KBM-7 (cell line): ENCODE data around the gene UNC13C.

Experiments used
- DNase-seq: peaks from one replicate; pipeline ENCODE4 v3.0.0-alpha.2; 2015
- in situ Hi-C: fragments of 300-500 bp; cut with MboI; formaldehyde crosslinking; loops from 2 replicates; pipeline ENCODE4 v1.14.3; 2020; ENCODE audit warnings: low sequenced_read_pairs, low pct_unique_long_range_greater_than_20kb, mixed read lengths

Gene UNC13C

DNA sequence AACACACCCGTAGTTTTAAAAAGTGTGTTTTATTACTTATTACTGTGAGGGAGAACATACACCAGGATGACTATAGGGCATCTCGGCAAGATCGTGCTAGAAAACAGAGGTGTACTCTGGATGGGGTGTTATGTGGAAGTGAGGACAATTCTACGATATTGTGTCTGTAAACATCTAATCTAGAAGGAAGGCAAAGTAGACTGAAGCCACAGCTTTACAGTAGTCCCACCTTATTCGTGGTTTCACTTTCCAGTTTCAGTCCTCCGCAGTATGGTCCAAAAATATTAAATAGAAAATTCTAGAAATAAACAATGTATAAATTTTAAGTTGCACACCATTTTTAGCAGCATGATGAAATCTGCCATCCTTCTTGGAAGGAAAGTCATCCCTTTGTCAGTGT is 277.9 kb downstream of the UNC13C start:
- DNase-seq = no peak
- in situ Hi-C loops = no loop called here

- peak; percentile 25 for DNase-seq
- in situ Hi-C loops = no loop called here
Observed at GRCh38 chr15:54273928-54274327, 295.7 kb downstream of the UNC13C start.

DNA sequence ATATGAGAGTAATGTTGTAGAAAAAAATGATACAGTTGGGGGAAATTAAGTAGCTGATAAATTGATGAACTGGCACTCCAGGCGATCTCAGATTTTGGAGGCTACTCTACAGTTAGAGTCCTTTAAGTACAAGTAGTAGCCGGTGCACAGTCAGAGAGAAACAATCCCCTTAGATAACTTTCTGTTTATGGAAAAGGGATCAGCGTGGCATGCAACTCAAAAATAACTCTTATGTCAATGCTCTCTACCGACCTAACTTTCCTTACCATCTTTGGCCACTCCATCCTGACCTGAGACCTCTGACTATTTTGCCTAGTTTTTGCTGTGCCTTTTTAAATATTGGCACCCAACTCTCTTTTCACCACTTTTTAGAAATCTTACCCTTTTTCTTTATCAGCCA is 299.6 kb downstream of the UNC13C start:
- DNase-seq = no peak
- in situ Hi-C loops = no loop called here

- DNase-seq = no peak
- in situ Hi-C loops = no loop called here
Observed at GRCh38 chr15:54280726-54281125, 302.5 kb downstream of the UNC13C start.

DNA sequence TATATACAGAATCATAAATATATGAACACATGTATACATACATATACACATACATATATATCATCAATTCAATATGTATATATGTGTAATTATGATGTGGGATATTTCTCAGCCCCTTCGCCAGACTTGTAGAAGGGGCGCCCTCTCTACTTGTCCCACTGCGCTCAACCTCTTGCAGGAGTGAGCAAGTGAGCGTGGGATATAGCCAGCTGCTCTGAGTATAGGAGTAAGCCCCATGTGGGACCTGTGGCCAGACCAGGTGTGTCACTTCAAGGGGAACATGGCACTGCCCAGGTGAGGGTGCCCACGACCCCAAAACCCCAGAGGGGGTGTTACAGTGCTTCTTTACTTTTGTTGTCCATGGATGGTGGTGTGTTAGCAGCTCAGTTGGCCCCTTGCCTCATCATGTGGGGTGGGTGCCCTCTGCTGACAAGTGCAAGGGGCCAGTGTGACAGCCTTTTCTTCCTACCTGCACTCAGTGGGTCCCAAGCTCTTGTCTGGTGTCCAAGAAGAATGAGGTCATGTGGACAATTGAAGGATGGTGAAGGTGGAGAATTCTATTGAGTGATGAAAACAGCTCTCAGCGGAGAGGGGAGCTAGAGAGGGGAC is 304.1 kb downstream of the UNC13C start:
- in situ Hi-C loops = no loop called here
- DNase-seq = no peak

GRCh38 chr15:54288049-54288448 is 309.8 kb downstream of the UNC13C start:
- in situ Hi-C loops = no loop called here
- DNase-seq = no peak

DNA sequence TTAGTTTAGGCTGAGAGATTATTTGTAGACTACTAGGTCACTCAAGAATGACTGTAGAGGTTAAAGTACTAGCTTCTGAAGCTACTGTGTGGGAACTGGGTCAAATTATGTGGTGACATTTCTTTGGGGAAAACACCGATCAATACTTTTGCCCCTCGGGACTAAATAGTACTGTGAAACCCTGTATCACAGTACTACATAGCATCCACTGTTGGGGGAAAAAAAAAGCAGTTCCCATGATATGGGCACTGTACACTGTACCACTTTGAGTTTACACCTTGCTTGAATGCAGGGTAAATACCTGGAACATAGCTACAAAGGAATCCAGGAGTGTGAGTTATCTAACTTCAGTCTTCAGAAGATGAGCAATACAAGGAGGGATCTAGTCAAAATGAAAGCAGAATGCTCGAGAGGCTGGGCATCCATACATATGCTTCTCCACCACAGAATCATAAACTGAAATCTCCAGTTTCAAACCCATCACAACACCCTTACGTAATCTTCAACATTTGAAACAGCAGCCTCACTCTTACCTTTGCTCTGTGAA is 311.4 kb downstream of the UNC13C start:
- DNase-seq = no peak
- in situ Hi-C loops = no loop called here

DNA sequence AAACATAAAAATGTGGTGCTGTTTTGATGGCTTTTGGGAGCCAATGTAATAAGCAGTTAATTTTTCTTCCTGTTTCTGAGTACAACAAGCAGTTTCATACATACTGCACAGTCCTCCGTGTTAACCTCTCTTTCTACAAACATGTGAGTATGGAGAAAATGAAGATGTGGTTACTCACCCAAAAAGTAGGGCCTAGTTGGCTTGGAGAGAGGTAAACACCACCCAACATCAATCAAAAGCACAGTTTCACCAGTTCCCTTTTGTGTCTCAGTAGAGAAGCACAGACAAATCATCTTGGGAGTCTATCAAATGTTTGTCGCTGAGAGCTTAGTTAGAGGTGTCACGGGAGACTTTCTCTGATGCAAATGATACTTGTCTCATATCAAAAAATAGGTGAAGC is 320.2 kb downstream of the UNC13C start:
- no peak for DNase-seq
- in situ Hi-C loops = no loop called here

DNA sequence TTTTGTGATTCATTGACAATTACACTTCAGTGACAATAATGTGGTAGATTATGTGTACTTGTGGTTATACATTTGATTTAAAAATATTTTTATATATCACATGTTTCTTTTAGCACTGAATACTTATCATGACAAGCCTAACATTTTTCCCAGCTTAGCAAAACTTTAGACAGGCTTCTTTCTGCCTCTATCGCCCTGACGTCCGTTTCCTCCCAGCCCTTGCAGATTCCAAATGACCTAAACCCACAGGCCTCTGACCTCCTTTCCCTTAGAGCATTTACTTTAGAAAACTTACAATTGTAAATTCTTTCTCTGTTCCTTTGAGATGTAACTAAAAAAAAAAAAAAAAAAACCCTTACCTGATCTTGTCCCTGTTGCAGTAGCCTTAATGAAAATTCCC is 326.1 kb downstream of the UNC13C start:
- DNase-seq = no peak
- in situ Hi-C loops = no loop called here

GRCh38 chr15:54305138-54305537 is 326.9 kb downstream of the UNC13C start:
- in situ Hi-C loops = no loop called here
- DNase-seq = no peak

GRCh38 chr15:54307252-54307902 is 329.1 kb downstream of the UNC13C start:
- in situ Hi-C loops = no loop called here
- DNase-seq = no peak

GRCh38 chr15:54307926-54308325 is 329.7 kb downstream of the UNC13C start:
- no peak for DNase-seq
- in situ Hi-C loops = no loop called here

DNA sequence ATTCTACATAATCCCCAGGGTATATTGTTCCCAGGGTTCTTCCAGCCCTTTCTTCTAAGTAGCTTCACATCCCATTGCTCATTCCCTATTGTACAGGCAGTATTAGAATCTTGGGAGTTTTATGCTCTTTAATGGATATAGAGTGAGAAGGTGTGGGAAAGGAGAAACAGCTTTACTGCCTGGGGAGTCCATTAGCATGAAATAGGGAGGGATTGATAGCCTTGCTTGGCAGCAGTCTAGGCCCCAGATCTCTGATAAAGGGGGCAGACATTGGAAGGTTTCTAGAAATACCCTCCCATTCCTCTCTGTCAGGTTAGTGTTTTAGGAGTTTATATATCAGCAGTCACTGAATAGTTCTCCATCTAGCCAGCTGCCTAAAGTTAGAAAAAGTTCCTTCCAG is 334.3 kb downstream of the UNC13C start:
- no peak for DNase-seq
- in situ Hi-C loops = no loop called here

- no peak for DNase-seq
- in situ Hi-C loops = no loop called here
Observed at GRCh38 chr15:54321426-54321825, 343.2 kb downstream of the UNC13C start.

DNA sequence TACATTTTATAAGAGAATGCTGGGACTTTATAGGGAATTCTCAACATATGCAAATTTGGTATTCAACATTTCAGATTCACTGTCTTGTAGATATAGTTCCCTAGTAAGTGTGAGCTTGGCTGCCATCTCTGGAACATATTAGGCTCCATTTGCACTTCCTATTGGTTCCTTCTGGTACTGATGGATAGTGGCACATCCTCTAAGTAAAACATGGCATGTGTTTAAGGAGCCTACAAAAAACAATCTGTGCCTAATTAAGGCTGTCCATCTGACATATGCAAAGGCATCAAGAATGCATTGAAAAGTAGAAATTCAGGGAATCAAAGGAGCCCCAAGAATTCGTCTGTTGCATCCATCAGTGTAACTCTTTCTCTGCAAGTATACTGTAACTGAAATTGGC is 344.1 kb downstream of the UNC13C start:
- DNase-seq = no peak
- in situ Hi-C loops = no loop called here

DNA sequence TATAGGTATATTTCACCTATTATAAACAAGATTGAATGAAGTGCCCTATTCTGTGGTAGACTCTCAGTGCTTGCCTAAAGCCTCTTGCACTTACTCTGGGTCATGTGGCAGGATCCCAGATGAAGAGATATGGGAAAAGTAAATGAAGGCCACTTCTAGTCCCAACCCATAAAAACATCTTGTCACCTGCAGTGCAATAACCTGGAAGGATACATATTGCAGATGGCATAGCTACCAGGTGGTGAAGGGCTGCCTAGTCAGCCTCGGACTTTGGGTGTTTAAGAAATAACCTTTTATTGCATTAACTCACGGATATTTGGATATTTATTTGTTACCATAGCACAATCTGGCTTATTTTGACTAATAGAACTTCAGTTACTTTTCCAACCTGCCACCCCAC is 367.1 kb downstream of the UNC13C start:
- in situ Hi-C loops = no loop called here
- DNase-seq = no peak

GRCh38 chr15:54345827-54346226 is 367.6 kb downstream of the UNC13C start:
- no peak for DNase-seq
- in situ Hi-C loops = no loop called here

DNA sequence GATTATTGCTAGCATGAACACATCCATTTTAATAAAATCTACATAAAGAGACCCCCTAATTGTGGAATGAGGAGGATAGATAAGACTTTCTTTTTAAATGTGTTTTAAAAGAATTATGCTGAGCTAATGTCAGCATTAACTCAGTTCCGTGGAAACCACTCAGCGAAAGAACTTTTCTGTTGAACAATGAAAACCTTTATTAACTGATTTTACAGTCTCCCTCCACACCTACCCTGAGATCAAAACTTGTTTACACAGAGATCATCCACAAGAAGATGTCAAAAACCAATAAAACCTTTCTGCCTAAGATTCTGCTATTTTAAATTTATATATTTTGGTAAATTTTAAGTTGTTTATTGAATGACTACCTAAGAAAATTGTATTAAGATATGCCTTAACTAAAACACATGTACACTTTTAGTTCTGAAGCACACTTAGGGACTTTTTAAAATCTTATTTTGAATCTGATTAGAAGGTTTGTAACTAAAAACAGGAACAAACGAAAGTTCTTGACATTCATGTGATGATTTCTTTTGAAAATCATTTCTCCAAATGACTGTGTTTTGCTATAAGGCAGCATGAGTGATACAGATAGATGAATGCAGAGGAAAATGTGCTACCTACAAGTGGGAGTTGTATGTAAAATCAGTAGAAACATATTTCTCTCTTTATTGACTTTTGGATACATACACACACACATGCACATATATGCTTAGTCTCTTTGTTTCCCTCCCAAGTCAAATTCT is 369.0 kb downstream of the UNC13C start:
- DNase-seq = no peak
- in situ Hi-C loops = no loop called here

DNA sequence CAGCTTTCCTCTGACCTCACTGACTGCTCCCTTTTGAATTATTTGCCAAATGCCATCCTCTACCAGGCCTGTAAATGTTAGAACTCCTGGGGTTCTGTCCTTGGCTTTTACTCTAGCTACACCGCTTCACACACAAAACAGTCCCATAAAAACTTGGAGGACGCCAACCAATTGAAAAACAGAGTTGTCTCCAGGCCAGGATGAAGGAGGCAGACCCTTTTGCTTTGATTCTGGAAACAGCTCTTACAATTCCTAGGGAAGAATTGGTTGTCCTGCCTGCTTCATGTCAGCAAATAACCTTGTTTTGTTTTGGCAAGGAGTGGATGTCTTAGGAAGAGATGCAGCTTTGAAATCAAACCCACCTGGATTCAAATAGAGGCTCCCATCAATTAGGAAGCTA is 375.5 kb downstream of the UNC13C start:
- no peak for DNase-seq
- in situ Hi-C loops = no loop called here

GRCh38 chr15:54354341-54354740 is 376.1 kb downstream of the UNC13C start:
- DNase-seq = no peak
- in situ Hi-C loops = no loop called here
